HL-60 (cell line): ENCODE measurements around the gene MBD5.

Experiments
- DNase-seq, 2 experiments: peaks; one replicate each; pipeline ENCODE4 v3.0.0-alpha.2; 2010 to 2020; ENCODE audit warnings: low read depth in 1 of 2, low spot score in 1 of 2
- H3K27ac ChIP-seq: fragments of 250-450 bp; sonication (Bioruptor Pico); replicated peaks from 2 replicates; pipeline ENCODE4 v1.5.1; 2020; ENCODE audit warnings: mild to moderate bottlenecking, moderate library complexity
- H3K27me3 ChIP-seq: fragments of 250-450 bp; sonication (Bioruptor Pico); 2 replicates; pipeline ENCODE4 v1.5.1; 2021; ENCODE audit warnings: mild to moderate bottlenecking, moderate library complexity; ENCODE audit not compliant: insufficient read depth, poor library complexity, severe bottlenecking
- H3K4me3 ChIP-seq: replicated peaks from 2 replicates; pipeline ENCODE4 v1.5.1; 2011; ENCODE audit warnings: mild to moderate bottlenecking, control low read depth, low read length; ENCODE audit not compliant: insufficient read depth
- GABPA ChIP-seq: IDR thresholded peaks from 2 replicates; pipeline ENCODE4 v1.6.1; 2012; ENCODE audit warnings: low read depth
- POLR2AphosphoS5 ChIP-seq: IDR thresholded peaks from 2 replicates; pipeline ENCODE4 v1.6.1; 2012; ENCODE audit warnings: low read depth
- SPI1 ChIP-seq: IDR thresholded peaks from 2 replicates; pipeline ENCODE4 v1.6.1; 2012; ENCODE audit warnings: low read depth, mild to moderate bottlenecking, borderline replicate concordance
- TF ChIP-seq, protein P1 (sequence below): IDR thresholded peaks from 2 replicates; pipeline ENCODE4 v1.6.1; 2012; ENCODE audit warnings: low read depth; ENCODE audit not compliant: insufficient replicate concordance
- TF ChIP-seq, protein P2 (sequence below): IDR thresholded peaks from one replicate; pipeline ENCODE4 v1.5.1; 2011; ENCODE audit warnings: low read length, control low read depth, inconsistent platforms; ENCODE audit not compliant: insufficient read depth

Gene MBD5

DNA sequence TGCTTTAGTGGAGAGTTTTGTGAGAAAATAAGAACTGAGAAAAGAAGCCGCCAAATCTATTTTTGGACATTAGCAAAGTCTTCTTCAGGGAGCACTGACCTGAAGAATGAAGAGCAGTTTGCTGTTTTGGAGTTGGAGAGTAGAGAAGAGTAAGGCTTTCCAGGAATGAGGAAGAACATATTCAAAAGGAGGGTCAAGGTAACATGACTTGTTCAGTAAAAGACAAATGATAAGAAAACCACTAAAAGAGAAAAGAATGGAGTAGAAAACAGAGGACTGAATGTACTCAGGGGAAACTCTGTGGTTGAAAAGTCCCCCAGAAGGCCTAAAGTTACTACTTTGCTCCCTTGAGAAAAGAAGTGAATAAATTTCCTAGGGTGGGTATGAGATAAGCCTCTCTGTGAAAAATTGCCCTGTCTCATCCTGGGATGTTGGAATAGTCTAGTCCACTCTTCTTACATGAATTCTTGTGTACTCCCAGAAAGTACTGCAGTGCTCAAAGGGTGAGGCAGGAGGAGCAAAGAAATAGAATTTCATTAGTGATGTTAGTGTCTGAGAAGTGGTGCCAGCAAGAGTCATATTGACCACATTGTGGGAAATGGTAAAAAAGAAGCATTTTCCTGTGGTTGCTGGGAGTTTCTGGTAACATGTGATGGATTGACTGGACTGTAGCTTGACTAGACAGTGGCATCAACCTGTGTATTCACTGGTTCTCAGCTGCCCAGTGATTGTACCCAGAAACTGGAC, 27.8 kb downstream of the MBD5 start:
- no peak overlapping the region for H3K27ac ChIP-seq
- H3K27me3 ChIP-seq, result no peaks in the 10 kb centered on the region
- peak in 1 of 2 experiments; percentile 1 for DNase-seq
- no peak overlapping the region for H3K4me3 ChIP-seq
- TF ChIP-seq, protein P1, sequence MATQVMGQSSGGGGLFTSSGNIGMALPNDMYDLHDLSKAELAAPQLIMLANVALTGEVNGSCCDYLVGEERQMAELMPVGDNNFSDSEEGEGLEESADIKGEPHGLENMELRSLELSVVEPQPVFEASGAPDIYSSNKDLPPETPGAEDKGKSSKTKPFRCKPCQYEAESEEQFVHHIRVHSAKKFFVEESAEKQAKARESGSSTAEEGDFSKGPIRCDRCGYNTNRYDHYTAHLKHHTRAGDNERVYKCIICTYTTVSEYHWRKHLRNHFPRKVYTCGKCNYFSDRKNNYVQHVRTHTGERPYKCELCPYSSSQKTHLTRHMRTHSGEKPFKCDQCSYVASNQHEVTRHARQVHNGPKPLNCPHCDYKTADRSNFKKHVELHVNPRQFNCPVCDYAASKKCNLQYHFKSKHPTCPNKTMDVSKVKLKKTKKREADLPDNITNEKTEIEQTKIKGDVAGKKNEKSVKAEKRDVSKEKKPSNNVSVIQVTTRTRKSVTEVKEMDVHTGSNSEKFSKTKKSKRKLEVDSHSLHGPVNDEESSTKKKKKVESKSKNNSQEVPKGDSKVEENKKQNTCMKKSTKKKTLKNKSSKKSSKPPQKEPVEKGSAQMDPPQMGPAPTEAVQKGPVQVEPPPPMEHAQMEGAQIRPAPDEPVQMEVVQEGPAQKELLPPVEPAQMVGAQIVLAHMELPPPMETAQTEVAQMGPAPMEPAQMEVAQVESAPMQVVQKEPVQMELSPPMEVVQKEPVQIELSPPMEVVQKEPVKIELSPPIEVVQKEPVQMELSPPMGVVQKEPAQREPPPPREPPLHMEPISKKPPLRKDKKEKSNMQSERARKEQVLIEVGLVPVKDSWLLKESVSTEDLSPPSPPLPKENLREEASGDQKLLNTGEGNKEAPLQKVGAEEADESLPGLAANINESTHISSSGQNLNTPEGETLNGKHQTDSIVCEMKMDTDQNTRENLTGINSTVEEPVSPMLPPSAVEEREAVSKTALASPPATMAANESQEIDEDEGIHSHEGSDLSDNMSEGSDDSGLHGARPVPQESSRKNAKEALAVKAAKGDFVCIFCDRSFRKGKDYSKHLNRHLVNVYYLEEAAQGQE, result no peak
- no peak for TF ChIP-seq SPI1
- TF ChIP-seq GABPA, result no peak
- TF ChIP-seq POLR2AphosphoS5, result no peak
- TF ChIP-seq, protein P2, sequence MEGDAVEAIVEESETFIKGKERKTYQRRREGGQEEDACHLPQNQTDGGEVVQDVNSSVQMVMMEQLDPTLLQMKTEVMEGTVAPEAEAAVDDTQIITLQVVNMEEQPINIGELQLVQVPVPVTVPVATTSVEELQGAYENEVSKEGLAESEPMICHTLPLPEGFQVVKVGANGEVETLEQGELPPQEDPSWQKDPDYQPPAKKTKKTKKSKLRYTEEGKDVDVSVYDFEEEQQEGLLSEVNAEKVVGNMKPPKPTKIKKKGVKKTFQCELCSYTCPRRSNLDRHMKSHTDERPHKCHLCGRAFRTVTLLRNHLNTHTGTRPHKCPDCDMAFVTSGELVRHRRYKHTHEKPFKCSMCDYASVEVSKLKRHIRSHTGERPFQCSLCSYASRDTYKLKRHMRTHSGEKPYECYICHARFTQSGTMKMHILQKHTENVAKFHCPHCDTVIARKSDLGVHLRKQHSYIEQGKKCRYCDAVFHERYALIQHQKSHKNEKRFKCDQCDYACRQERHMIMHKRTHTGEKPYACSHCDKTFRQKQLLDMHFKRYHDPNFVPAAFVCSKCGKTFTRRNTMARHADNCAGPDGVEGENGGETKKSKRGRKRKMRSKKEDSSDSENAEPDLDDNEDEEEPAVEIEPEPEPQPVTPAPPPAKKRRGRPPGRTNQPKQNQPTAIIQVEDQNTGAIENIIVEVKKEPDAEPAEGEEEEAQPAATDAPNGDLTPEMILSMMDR, result no peak

DNA sequence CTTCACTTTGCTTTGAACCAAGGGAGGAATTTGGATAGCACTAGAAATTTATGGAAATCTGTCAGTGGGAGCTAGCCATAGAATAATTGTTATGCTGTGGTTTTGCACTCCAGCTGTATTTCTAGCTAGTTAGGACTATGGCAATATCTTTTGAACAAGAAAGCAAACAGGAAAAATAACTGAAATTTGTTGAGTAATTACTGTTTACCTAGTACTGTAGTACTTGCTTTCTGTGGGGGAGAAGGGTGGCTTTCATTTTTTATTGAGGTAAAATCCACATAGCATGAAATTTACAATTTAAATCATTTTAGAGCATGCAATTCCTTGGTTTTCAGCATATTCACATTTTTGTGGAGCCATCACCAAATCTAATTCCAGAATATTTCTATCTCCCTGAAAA, 28.4 kb downstream of the MBD5 start:
- no peak for DNase-seq
- Histone ChIP-seq H3K27ac (no peak overlapping the region), H3K4me3 (no peak overlapping the region), H3K27me3 (no peaks in the 10 kb centered on the region)
- TF ChIP-seq, protein P2, result no peak

DNA sequence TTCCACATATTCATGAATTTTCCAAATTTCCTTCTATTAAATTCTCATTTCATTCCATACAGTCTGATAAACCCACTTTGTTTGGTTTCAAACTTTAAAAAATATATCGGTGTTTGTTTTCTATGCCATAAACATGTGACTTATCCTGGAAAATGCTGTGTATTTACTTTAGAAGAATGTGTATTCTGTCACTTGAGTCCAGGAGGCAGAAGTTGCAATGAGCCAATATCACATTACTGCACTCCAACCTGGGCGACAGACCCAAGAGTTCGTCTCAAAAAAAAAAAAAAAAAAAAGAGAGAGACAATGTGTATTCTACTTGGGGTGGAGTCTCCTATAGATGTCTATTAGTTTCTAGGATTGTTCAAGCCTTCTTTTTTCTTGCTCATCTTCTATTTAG, 31.8 kb downstream of the MBD5 start:
- no peak for TF ChIP-seq GABPA
- TF ChIP-seq, protein P2, result no peak
- no peak for TF ChIP-seq SPI1
- no peak for TF ChIP-seq POLR2AphosphoS5
- TF ChIP-seq, protein P1, result no peak
- DNase-seq, result no peak
- Histone ChIP-seq H3K4me3 (no peak overlapping the region), H3K27me3 (no peaks in the 10 kb centered on the region), H3K27ac (no peak overlapping the region)

DNA sequence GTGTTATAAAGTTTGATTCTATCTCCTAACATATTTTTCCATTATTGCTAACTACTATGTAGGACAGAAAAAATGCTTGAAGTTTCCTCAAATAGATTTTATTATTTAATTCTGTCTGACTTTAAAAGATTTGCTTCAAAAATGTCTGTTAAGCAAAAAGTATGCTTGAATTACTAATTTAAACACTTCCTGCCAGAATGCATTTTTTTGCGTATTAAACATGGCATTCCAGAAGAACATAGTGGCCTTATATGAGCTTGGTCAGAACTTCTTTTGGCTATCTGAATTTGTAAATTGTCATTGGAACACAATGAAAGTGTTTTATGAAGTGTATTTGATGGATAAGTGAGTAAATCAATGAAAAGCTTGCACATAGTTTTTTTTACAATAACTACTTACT, 37.8 kb downstream of the MBD5 start:
- H3K27ac ChIP-seq, result no peak overlapping the region
- H3K27me3 ChIP-seq, result no peaks in the 10 kb centered on the region
- H3K4me3 ChIP-seq, result no peak overlapping the region
- TF ChIP-seq, protein P2, result no peak
- no peak for TF ChIP-seq SPI1
- no peak for TF ChIP-seq POLR2AphosphoS5
- TF ChIP-seq GABPA, result no peak
- TF ChIP-seq, protein P1, result no peak
- no peak for DNase-seq
